IPS-15b (cell line): ENCODE measurements around the gene NTRK3.

Source experiments
- H3K27me3 ChIP-seq: one replicate; pipeline ENCODE4 v1.6.1; 2013; ENCODE audit warnings: low read length; ENCODE audit not compliant: control insufficient read depth, insufficient read depth
- H3K36me3 ChIP-seq: one replicate; pipeline ENCODE4 v1.6.1; 2013; ENCODE audit warnings: low read length; ENCODE audit not compliant: control insufficient read depth, insufficient read depth
- H3K4me1 ChIP-seq: one replicate; pipeline ENCODE4 v1.6.1; 2013; ENCODE audit warnings: mild to moderate bottlenecking, low read length; ENCODE audit not compliant: control insufficient read depth, insufficient read depth
- H3K4me3 ChIP-seq: one replicate; pipeline ENCODE4 v1.5.1; 2013; ENCODE audit warnings: low read depth, low read length
- H3K9ac ChIP-seq: one replicate; pipeline ENCODE4 v1.6.1; 2013; ENCODE audit warnings: low read depth, mild to moderate bottlenecking, low read length
- H3K9me3 ChIP-seq: one replicate; pipeline ENCODE4 v1.6.1; 2013; ENCODE audit warnings: mild to moderate bottlenecking, low read length; ENCODE audit not compliant: control insufficient read depth, insufficient read depth

Gene NTRK3

DNA sequence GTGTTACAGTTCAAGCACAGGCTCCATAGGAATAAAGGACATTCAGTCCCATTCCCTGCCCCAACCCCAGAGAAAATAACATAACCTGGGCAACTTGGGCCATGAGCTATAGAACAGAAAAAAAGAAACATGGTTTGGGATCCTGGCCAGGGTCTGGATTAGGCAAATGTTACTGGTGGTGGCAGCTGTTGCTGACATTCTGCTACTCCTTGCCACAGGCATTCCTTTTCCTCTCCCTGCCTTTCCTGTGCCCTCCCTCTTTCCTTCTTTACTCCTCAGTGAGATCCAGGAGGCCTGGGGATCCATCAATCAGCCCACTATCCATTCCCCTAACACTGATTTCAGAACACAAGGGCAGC, 129.1 kb downstream of the NTRK3 start:
- Histone ChIP-seq H3K9ac (no peak overlapping the region), H3K9me3 (no peaks in the 10 kb centered on the region), H3K4me3 (no peak overlapping the region), H3K27me3 (no peaks in the 10 kb centered on the region), H3K36me3 (no peaks in the 10 kb centered on the region), H3K4me1 (no peaks in the 10 kb centered on the region)

DNA sequence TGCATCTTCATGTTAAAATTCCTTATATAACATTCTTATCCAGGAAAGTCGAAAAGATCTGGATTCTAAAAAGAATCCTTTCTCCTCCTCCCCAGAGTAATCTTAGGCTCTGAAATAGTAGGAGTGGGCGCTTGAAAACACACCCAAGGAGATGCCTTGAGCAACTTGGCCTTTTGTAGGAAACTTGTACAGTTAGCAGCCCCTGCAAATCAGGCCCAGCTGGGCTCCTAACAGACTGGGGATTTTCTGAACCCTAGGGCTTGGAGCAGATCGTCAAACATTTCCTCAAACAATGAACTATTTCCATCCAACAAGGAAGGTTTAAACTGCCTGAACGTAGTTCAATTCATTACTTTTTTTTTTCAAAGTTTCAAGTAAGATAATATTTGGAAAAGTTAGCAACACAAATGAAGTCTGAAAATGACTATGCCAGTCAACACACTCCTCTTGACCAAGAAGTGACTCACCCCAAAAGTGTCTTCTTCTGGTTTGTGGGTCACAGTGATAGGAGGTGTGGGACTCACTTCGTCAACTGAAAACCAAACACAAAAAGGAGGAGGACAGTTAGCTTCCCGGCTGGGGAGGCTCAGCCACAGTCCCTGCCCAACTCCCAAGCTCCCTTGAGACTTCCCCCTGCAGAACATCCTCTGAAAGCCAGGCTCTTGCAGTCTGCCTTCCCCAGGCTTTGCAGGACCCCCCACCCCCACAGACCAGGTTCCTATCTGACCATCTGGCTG, 129.7 kb downstream of the NTRK3 start:
- H3K9ac ChIP-seq = no peak overlapping the region
- no peaks in the 10 kb centered on the region for H3K9me3 ChIP-seq
- no peak overlapping the region for H3K4me3 ChIP-seq
- no peaks in the 10 kb centered on the region for H3K4me1 ChIP-seq
- no peaks in the 10 kb centered on the region for H3K27me3 ChIP-seq
- H3K36me3 ChIP-seq = no peaks in the 10 kb centered on the region

DNA sequence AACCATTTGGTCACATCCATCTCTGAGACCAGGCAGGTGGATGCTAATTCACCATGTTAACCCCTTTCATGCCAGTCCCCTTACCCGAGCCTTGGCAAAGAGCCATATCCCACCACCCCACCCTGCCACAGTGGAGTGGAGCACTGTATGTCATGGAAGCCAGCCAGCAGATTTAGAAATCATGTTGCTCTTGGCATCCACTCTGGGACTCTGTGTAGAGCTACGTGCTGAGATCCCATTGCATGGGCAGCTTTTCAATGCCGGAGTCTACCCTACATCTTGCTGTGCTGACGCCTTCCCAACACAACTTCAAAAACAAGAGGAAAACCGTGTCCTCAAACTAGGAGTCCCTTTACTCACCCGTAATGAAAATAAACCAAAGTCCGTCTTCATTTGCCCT, 131.0 kb downstream of the NTRK3 start:
- Histone ChIP-seq H3K4me1 (no peaks in the 10 kb centered on the region), H3K9me3 (no peaks in the 10 kb centered on the region), H3K27me3 (no peaks in the 10 kb centered on the region), H3K9ac (no peak overlapping the region), H3K4me3 (no peak overlapping the region), H3K36me3 (no peaks in the 10 kb centered on the region)

DNA sequence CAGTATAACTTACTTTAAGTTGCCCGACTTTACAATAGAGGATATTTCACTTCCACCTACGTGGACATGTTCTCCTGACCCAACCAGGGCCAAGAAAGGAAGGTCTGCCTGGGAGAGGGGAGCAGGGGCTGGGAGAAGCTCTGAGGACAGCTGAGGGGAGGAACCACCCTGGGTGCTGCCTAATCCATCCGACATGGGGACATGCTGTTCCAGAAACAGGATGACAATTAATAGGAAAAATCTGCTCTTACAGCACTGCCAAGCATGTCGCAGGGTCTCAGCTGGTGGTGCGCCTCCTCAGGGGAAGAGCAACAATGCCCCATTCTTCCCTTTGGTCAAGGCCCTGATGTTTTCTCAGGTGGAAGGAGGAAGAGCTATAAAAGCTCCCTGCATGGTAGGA, 132.3 kb downstream of the NTRK3 start:
- no peak overlapping the region for H3K9ac ChIP-seq
- H3K9me3 ChIP-seq = no peaks in the 10 kb centered on the region
- H3K4me1 ChIP-seq = no peaks in the 10 kb centered on the region
- no peak overlapping the region for H3K4me3 ChIP-seq
- no peaks in the 10 kb centered on the region for H3K36me3 ChIP-seq
- H3K27me3 ChIP-seq = no peaks in the 10 kb centered on the region

DNA sequence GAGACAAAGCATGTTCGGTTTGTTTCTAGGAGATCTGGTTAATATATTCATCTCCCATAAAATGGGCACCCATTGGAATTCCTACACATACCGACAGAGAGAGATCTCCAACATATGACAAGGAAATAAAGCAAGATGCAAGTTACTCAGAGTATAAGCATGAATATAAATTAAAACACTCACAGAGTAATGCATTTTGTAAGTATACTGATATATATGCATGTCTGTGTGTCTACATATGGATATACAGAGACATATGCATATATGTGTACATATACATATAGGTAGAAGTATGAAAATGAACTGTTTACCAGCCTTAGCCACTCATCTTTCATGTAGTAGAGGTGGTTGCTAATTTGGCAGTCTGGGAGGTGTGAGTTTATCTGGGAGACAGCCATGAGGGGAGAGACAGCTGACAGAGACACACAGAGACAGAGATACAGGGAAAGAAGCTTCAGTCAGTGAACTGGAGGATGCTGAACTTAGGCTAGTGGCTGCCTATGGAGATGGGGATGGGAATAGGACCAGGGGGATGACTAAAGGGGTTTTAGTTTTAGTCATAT, 134.5 kb downstream of the NTRK3 start:
- H3K4me3 ChIP-seq = no peak overlapping the region
- H3K27me3 ChIP-seq = no peaks in the 10 kb centered on the region
- no peaks in the 10 kb centered on the region for H3K9me3 ChIP-seq
- H3K9ac ChIP-seq = no peak overlapping the region
- H3K4me1 ChIP-seq = no peaks in the 10 kb centered on the region
- H3K36me3 ChIP-seq = no peaks in the 10 kb centered on the region

DNA sequence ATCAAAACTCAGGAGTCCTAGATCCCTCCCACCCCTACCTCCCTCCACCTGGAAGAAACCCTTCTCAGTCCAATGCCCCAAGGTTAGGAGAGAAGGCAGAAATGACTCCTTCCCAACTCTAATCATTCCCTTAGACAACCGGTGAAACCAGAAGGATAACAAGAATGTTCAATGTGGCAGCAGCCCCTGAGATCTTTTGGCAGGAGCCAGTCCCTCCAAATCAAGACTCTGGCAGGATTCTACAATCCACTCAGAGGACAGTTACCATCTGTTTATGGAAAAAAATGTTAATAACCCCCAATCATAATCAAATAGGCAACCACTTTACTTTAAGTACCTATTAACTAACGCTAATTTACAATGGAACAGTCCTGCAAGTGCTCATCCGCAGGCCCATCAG, 136.5 kb downstream of the NTRK3 start:
- no peak overlapping the region for H3K4me3 ChIP-seq
- H3K36me3 ChIP-seq = no peaks in the 10 kb centered on the region
- no peak overlapping the region for H3K9ac ChIP-seq
- no peaks in the 10 kb centered on the region for H3K4me1 ChIP-seq
- no peaks in the 10 kb centered on the region for H3K27me3 ChIP-seq
- no peaks in the 10 kb centered on the region for H3K9me3 ChIP-seq

DNA sequence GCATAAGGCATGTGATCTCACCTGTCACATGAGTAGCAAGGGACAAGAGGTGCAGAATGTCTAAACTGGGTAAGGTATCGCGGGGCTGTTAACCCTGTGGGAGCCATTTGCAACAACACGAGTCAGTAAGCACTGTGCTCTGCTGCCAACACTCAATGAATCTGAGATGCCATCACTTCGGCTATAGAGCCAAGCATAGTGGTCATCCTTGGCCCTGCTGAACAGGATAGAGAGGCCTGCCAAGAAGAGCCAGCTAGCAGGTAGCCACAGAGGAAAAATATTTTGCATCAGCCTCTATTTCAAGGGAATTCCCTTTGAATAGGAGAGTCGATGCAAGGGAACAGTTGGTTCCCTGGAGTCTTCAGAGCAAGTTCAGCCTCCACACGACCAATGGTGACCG, 137.8 kb downstream of the NTRK3 start:
- Histone ChIP-seq H3K9ac (no peak overlapping the region), H3K4me1 (no peaks in the 10 kb centered on the region), H3K36me3 (no peaks in the 10 kb centered on the region), H3K4me3 (no peak overlapping the region), H3K27me3 (no peaks in the 10 kb centered on the region), H3K9me3 (no peaks in the 10 kb centered on the region)

DNA sequence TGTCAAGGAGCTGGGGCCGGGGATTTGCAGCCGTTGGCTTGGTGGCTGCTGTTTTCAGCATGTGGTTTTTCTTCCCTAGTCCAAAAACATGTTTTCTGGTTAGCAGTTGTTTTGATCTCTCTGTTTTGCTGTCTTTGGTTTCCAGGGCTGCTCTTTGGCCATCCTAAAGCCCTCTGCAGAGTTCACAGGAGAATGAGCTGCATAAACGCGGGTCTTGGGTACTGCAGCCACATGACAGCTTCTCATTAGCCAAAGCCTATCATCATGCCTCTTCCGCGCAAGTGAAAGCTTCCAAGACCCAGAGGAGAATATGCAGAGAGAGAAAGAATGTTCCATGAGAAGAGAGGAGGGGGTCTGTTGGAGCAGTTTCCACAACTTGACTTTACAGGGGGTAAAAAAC, 138.5 kb downstream of the NTRK3 start:
- Histone ChIP-seq H3K36me3 (no peaks in the 10 kb centered on the region), H3K9ac (no peak overlapping the region), H3K27me3 (no peaks in the 10 kb centered on the region), H3K4me1 (no peaks in the 10 kb centered on the region), H3K4me3 (no peak overlapping the region), H3K9me3 (no peaks in the 10 kb centered on the region)

DNA sequence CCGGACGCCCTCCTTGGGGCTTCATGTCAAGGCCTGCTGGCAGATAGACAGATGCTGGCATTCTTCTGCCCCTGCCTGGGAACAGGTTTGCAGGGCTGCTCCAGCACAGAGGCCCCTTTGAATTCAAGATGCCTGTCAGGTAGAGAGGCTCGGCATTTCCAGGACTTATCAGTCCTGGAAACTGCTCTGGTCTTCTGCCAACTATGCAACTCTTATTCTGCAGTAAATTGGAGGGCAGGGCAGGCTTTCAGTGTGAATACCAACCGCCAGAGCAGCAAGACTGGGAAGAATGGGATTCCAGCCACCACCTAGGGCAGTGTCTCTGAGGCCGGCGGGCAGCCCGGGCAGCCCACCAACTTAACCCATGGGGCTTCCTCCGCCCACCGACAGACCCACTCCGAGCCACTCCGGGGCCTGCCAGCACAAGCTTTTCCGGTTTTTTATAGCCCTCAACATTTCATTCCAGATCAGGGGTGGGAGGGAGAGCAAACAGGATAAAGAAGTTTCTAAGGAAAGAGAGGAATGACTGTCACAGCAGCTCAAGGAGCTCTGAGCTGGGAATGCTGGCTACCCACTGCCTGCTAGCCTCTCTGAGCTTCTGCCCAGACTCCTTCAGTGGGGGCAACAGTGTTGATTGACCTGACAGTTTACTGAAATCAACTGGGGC, 140.9 kb downstream of the NTRK3 start:
- H3K9me3 ChIP-seq = no peaks in the 10 kb centered on the region
- H3K9ac ChIP-seq = no peak overlapping the region
- no peaks in the 10 kb centered on the region for H3K4me1 ChIP-seq
- H3K27me3 ChIP-seq = no peaks in the 10 kb centered on the region
- no peaks in the 10 kb centered on the region for H3K36me3 ChIP-seq
- H3K4me3 ChIP-seq = no peak overlapping the region

DNA sequence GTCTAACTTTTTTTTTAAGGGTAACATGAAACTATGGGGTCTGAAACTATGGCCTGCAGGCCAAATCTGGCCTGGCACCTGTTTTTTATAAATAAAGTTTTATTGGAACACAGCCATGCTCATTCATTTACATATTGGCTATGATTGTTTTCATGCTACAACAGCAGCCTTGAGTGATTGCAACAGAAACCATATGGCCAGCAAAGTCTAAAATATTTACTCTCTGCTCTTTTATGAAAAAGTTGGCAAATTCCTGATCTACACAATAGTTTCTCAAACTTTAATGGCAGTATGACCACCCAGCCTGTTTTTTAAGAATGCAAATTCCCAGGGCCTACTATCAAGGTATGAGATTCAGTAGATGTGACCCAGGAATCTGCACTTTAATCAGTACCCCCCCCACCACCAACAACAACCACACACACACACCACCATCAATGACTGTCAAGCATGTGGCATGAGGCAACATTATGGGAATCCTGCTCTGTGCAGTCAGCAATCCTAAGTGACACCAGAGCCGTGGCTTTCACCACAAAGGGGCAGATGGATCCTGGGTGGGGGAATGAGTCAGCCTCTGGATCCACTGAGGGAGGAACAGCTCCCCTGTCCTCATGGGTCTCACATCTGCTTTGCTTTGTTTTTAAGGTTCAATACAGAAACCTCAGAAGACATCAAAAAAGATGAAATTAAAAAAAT, 142.8 kb downstream of the NTRK3 start:
- no peak overlapping the region for H3K4me3 ChIP-seq
- no peaks in the 10 kb centered on the region for H3K9me3 ChIP-seq
- H3K9ac ChIP-seq = no peak overlapping the region
- no peaks in the 10 kb centered on the region for H3K4me1 ChIP-seq
- H3K27me3 ChIP-seq = no peaks in the 10 kb centered on the region
- H3K36me3 ChIP-seq = no peaks in the 10 kb centered on the region

DNA sequence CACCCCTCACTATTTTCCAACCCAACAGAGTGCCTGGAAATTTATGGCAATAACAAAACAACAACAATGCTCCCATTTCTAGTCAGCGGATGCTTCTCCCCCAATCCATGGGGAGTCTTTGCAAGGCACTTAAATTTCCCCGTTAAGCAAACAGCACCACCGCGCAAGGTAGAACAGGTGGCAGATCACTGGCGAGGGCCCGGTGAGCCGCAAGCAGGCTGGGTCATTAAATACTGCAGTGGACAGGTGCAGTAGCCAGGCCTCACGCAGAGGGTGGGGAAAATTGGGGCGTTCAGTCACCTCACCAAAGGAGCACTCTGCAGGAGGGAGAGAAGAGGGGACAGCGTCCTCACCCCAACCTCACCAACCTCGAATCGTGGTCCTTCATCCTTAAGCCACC, 147.5 kb downstream of the NTRK3 start:
- Histone ChIP-seq H3K9ac (no peak overlapping the region), H3K4me1 (no peaks in the 10 kb centered on the region), H3K36me3 (no peaks in the 10 kb centered on the region), H3K4me3 (no peak overlapping the region), H3K9me3 (no peaks in the 10 kb centered on the region), H3K27me3 (no peaks in the 10 kb centered on the region)

DNA sequence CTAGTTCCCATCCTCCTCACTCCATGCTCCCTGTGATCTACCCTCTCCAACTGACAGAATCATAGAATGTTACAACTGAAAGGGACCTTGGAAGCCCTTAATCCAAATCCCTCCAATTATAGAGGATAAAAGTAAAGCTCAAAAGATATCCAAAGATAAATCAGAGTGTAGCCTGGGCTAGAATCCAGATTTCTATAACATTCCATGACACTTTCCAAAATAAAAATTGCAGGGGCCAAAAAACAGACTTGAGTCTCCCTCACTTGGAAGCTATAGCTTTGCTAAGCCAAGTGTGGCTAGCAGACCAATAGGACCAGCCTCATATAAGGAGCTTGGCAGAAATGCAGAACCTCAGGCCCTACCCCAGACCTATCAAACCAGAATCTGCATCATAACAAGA, 148.1 kb downstream of the NTRK3 start:
- Histone ChIP-seq H3K27me3 (no peaks in the 10 kb centered on the region), H3K36me3 (no peaks in the 10 kb centered on the region), H3K9me3 (no peaks in the 10 kb centered on the region), H3K9ac (no peak overlapping the region), H3K4me1 (no peaks in the 10 kb centered on the region), H3K4me3 (no peak overlapping the region)
